ENCODE results near the gene HCST. TPM values are rescaled to one million over a fixed set of nuclear protein-coding genes. Genes with fewer than 3 reads are reported as not detected.
"Not testable (repeated sequence)": the region's sequence is repeated elsewhere in the genome, so short reads cannot be mapped to it uniquely, and the experiment has no call there.

The HCST gene
- polyA plus RNA-seq, 6 donors from 2014 or later = 33.8 to 58.5 (median 47.5) TPM

DNA sequence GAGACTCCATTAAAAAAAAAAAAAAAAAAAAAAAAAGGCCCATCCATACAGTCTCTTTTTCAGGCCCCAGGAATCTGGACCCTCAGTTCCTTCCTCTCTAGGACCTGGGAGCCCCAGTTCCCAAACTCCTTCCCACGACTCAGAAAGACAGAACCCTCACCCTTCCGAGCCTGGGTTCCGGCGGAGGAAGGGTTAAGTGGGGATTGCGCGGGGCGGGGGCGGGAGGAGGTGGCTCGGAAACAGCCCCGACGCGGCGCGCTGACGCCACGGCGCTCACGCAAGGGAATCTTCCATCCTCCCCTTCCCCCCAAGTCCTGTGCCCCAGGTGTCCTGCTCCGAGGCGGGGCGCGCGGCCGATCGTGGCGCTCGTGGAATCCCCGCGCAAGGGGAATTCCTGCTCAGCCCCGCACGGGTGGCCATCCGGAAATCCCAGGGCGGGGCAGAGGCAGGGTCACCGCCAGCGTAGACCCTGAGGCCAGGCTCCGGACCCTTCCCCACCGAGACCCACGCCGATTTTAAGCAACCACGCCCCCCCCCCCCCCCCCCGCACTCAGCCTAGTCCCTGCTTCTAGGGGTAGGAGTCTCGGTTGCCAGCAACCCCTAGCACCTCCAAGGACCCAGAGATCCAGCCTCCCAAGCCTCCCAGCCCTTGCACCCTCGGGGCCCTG, 2.6 kb upstream of the HCST start:
- Mint-ChIP-seq H3K4me1 (peaks cover 63 to 70% (median 68%) of the 10 kb centered on the region in 3 donors), H3K36me3 (peaks cover 0 to 9% of the 10 kb centered on the region in 2 donors), H3K27me3 (no peaks in the 10 kb centered on the region), H3K4me3 (peak overlapping the region; percentile 74 to 99 (median 98)), H3K9me3 (peaks cover 0 to 4% (median 0%) of the 10 kb centered on the region in 7 donors), H3K27ac (peak overlapping the region; percentile 99 to 100 (median 100))
- DNase-seq (peak; percentile 98), ATAC-seq (ENCODE audit: low read depth in 2 of 2) (peak; percentile 57 to 58)

DNA sequence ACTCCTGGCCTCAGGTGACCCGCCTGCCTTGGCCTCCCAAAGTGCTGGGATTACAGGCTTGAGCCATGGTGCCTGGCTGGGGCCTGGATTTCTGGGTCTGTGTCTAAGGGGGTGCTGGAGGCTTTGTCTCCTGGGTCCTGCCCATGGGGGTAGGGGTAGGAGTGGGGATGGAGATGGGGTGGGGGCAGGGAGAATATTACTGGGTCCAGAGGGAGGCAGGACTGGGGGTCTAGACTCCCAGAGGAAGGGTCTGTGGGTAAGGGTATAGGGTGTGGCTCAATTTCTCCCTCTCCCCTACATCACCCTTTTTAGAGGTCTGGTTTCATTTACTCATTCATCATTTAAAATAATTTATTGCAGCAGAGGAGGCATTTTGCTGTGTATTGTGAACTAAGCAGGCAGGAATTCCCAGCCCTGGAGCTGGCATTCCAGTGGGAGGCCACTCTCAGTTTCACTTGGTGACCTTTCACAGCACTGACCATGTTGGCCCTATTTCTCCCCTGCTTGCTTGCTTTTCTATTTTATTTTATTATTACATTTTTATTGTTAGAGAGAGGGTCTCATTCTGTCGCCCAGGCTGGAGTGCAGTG, 1.2 kb upstream of the HCST start:
- H3K4me1 Mint-ChIP-seq = peaks cover 60 to 69% (median 68%) of the 10 kb centered on the region in 3 donors
- H3K4me3 Mint-ChIP-seq = peak overlapping the region; percentile 74 to 99 (median 98)
- H3K36me3 Mint-ChIP-seq = no peaks in the 10 kb centered on the region
- peak overlapping the region; percentile 99 to 100 (median 100) for H3K27ac Mint-ChIP-seq
- DNase-seq (no peak), ATAC-seq (ENCODE audit: low read depth in 2 of 2) (no peak)
- no peaks in the 10 kb centered on the region for H3K27me3 Mint-ChIP-seq
- peaks cover 0 to 4% (median 0%) of the 10 kb centered on the region in 7 donors for H3K9me3 Mint-ChIP-seq

- ATAC-seq (ENCODE audit: low read depth in 2 of 2) = no peak
- Mint-ChIP-seq H3K4me1 (peaks cover 65 to 76% (median 74%) of the 10 kb centered on the region in 3 donors), H3K9me3 (peaks cover 0 to 4% (median 0%) of the 10 kb centered on the region in 7 donors), H3K27ac (peak overlapping the region; percentile 99 to 100 (median 100)), H3K4me3 (peak overlapping the region; percentile 89 to 99 (median 95)), H3K27me3 (no peaks in the 10 kb centered on the region), H3K36me3 (no peaks in the 10 kb centered on the region)
- DNase-seq = no peak
These were observed 644 bp downstream of the HCST start for GRCh38 chr19:35902870-35903475.

GRCh38 chr19:35903550-35904179, 1.3 kb downstream of the HCST start:
- no peaks in the 10 kb centered on the region for H3K36me3 Mint-ChIP-seq
- peaks cover 0 to 4% (median 0%) of the 10 kb centered on the region in 7 donors for H3K9me3 Mint-ChIP-seq
- peak overlapping the region; percentile 89 to 99 (median 95) for H3K4me3 Mint-ChIP-seq
- peaks cover 63 to 75% (median 75%) of the 10 kb centered on the region in 3 donors for H3K4me1 Mint-ChIP-seq
- H3K27me3 Mint-ChIP-seq = no peaks in the 10 kb centered on the region
- peak; percentile 97 for DNase-seq
- peak; percentile 52 to 56 for ATAC-seq (ENCODE audit: low read depth in 2 of 2)
- H3K27ac Mint-ChIP-seq = peak overlapping the region; percentile 99 to 100 (median 100)

- Mint-ChIP-seq H3K27ac (peak overlapping the region; percentile 99 to 100 (median 100)), H3K4me1 (peaks cover 66 to 76% (median 75%) of the 10 kb centered on the region in 3 donors), H3K36me3 (no peaks in the 10 kb centered on the region), H3K27me3 (no peaks in the 10 kb centered on the region), H3K4me3 (peak overlapping the region in 7 of 8 donors; percentile 9 to 99 (median 89)), H3K9me3 (peaks cover 0 to 4% (median 0%) of the 10 kb centered on the region in 7 donors)
- ATAC-seq (ENCODE audit: low read depth in 2 of 2) = no peak
- peak; percentile 6 for DNase-seq
These were observed 2.2 kb downstream of the HCST start for GRCh38 chr19:35904311-35905068.

- DNase-seq (peak; percentile 6), ATAC-seq (ENCODE audit: low read depth in 2 of 2) (no peak)
- peak overlapping the region; percentile 22 to 100 (median 100) for H3K27ac Mint-ChIP-seq
- peaks cover 0 to 4% (median 0%) of the 10 kb centered on the region in 7 donors for H3K9me3 Mint-ChIP-seq
- no peaks in the 10 kb centered on the region for H3K36me3 Mint-ChIP-seq
- H3K4me3 Mint-ChIP-seq = peak overlapping the region in 2 of 8 donors; percentile 56 to 89
- no peaks in the 10 kb centered on the region for H3K27me3 Mint-ChIP-seq
- H3K4me1 Mint-ChIP-seq = peaks cover 65 to 81% (median 75%) of the 10 kb centered on the region in 3 donors
These were observed 2.9 kb downstream of the HCST start for GRCh38 chr19:35905178-35905727.

DNA sequence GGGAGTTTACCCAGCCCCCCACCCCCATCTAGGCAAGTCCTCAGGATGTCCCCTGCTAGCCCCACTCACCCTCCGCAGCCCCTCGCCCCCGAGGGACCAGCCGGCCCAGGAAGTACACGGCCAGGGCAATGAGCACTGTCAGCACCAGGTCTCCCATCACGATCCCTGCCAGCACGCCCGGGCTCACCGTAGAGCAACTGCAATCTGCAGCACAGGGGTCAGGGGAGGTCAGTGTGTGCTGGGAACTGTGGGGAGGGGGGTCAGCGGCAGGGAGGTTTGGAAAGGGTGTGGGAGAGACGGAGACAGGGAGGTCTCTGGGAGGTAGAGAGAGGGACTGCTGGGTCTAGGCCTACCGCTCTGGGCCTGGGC, 5.0 kb downstream of the HCST start:
- Mint-ChIP-seq H3K27me3 (no peaks in the 10 kb centered on the region), H3K27ac (peak overlapping the region in 5 of 6 donors; percentile 10 to 96 (median 94)), H3K9me3 (peaks cover 0 to 4% (median 0%) of the 10 kb centered on the region in 7 donors), H3K36me3 (no peaks in the 10 kb centered on the region), H3K4me3 (peak overlapping the region in 2 of 8 donors; percentile 30 to 73), H3K4me1 (peaks cover 51 to 70% (median 57%) of the 10 kb centered on the region in 3 donors)
- DNase-seq = no peak
- ATAC-seq (ENCODE audit: low read depth in 2 of 2) = no peak

DNA sequence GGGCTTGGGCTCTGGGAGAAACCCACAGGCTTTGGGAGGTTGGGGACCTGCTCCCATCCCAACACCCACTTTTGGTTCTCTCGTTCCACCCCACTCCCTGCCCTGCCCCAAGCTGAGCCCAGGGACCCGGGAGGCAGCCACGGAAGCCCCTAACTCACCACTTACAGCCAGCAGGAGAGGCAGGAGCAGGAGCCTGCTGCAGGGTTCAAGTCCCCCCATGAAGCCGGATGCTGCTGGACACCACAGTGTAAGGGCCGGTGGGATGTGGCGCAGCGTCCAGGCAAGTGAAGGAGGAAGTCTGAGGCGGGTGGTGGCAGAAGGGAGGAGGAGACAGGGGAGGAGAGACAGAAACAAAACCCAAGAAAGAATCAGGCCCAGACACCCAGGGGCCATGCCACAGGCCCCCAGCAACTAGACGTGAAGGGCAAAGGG, 5.7 kb downstream of the HCST start, which contains the start of gene TYROBP:
TYROBP (minus strand) TSS at position 286 of the 432 bp plus-strand sequence; CDS start at position 219, 67 bp downstream.
- H3K4me1 Mint-ChIP-seq = peaks cover 45 to 63% (median 51%) of the 10 kb centered on the region in 3 donors

DNA sequence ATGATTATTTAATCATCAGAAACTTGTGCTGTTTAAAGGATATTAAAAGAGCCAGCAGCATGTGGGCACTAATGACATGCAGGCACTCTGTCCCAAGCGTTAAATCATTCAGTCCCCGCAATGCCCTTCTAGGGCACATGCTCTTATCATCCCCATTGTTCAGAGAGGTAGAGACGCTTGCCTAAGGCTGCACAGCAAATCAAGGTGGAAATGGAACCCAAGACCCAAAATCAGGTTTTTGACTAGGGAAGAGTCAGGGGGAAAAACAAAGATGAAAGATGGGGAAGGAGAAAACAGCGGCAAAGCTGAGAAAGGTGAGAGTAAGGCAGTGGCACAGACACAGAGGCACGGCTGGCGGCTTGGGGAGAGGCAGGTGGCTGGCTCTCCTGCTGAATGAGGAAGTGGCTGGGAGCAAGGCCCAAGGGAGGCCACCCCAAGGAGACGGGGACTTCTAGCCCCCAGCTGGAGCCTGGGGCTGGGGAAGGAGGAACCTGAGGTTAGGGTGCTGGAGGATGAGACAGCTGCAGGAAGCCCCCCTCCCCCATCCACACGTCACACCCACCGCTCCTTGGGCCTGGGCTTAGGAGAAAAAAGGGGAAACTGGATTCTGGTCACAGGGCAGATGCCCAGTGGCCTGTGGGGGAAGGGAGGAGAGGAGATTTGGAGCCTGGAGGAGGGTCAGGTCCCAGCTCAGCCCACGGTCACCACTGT, 6.8 kb downstream of the HCST start:
- no peaks in the 10 kb centered on the region for H3K36me3 Mint-ChIP-seq
- H3K27ac Mint-ChIP-seq = peak overlapping the region; percentile 94 to 98 (median 96)
- DNase-seq = peak; percentile 92
- peak overlapping the region; percentile 65 to 87 (median 76) for H3K4me3 Mint-ChIP-seq
- H3K4me1 Mint-ChIP-seq = peaks cover 34 to 57% (median 40%) of the 10 kb centered on the region in 3 donors
- H3K9me3 Mint-ChIP-seq = no peaks in the 10 kb centered on the region
- no peaks in the 10 kb centered on the region for H3K27me3 Mint-ChIP-seq
- peak; percentile 92 to 93 for ATAC-seq (ENCODE audit: low read depth in 2 of 2)

More for the DNA sequence above, 5.7 kb downstream of the HCST start, which contains the start of gene TYROBP:
- Mint-ChIP-seq H3K36me3 (no peaks in the 10 kb centered on the region), H3K9me3 (peaks cover 0 to 4% (median 0%) of the 10 kb centered on the region in 7 donors), H3K27me3 (no peaks in the 10 kb centered on the region), H3K27ac (peak within 1 kb of the TSS; percentile 94 to 98 (median 96)), H3K4me3 (peak within 1 kb of the TSS; percentile 65 to 84 (median 73))
- ATAC-seq (ENCODE audit: low read depth in 2 of 2) (no peak), DNase-seq (peak; percentile 6)

DNA sequence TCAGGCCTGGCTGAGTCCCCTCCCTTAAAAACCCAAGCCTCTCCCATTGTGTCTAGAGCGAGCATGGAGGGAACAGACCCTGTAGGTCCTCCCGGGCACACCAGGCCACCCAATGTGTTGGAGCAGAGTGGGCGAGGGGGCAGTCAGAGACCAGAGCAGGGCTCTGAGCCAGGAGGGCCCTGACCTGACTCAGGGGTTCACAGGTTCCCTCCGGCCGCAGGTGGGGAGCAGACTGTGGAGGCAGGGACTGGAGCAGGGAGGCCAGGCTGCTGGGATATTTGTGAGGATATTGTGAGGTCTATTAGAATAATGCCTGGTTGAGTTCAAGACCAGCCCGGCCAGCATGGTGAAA, 7.3 kb downstream of the HCST start:
- Mint-ChIP-seq H3K4me1 (peaks cover 29 to 52% (median 36%) of the 10 kb centered on the region in 3 donors), H3K9me3 (no peaks in the 10 kb centered on the region), H3K4me3 (peak overlapping the region; percentile 65 to 87 (median 76)), H3K27me3 (no peaks in the 10 kb centered on the region), H3K36me3 (no peaks in the 10 kb centered on the region), H3K27ac (peak overlapping the region; percentile 94 to 98 (median 96))
- DNase-seq = no peak
- ATAC-seq (ENCODE audit: low read depth in 2 of 2) = no peak

- not testable (repeated sequence) for ATAC-seq (ENCODE audit: low read depth in 2 of 2); H3K27me3 Mint-ChIP-seq; DNase-seq; H3K9me3 Mint-ChIP-seq; H3K36me3 Mint-ChIP-seq
- H3K4me3 Mint-ChIP-seq = peak overlapping the region in 3 of 8 donors; percentile 3 to 68 (median 12)
- H3K4me1 Mint-ChIP-seq = peaks cover 28 to 45% (median 33%) of the 10 kb centered on the region in 3 donors
- H3K27ac Mint-ChIP-seq = peak overlapping the region in 3 of 6 donors; percentile 94 to 98 (median 96)
These were observed 8.0 kb downstream of the HCST start for GRCh38 chr19:35910355-35910754.

DNA sequence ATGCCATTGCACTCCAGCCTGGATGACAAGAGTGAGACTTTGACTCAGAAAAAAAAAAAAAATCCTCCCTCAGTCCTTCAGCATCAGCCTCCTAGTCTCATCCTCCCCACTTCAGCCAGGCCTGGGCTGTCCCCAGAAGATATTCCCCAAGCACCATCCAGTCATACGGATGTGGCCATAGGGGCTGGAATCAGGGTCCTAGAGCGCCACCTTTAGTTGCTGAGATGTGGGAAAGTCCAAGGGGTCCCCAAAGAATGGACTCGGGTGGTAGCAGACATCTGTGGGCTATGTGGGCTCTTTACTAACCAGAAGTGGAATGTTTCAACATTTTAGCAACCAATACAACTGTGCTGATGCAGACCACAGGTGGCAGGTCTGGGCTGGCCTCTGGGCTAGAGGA, 8.8 kb downstream of the HCST start:
- H3K36me3 Mint-ChIP-seq = no peaks in the 10 kb centered on the region
- peak overlapping the region in 2 of 6 donors; percentile 42 to 94 for H3K27ac Mint-ChIP-seq
- H3K9me3 Mint-ChIP-seq = no peaks in the 10 kb centered on the region
- peaks cover 28 to 45% (median 32%) of the 10 kb centered on the region in 3 donors for H3K4me1 Mint-ChIP-seq
- no peaks in the 10 kb centered on the region for H3K27me3 Mint-ChIP-seq
- ATAC-seq (ENCODE audit: low read depth in 2 of 2) = no peak
- DNase-seq = no peak
- no peak overlapping the region for H3K4me3 Mint-ChIP-seq
